Fibroblast of lung (primary cell): Measurements from ENCODE around the gene AP4E1.

Experiments
- CTCF ChIP-seq, 2 donors: IDR thresholded peaks in 1 of 2; conservative IDR thresholded peaks in 1 of 2; 1 replicate in 1 of 2; 2 replicates in 1 of 2; pipeline ENCODE4 v1.5.1; 2011 to 2012; ENCODE audit warnings: low read length in 2 of 2, control low read depth in 1 of 2, inconsistent platforms in 1 of 2, low read depth in 1 of 2, mild to moderate bottlenecking in 1 of 2
- EZH2 ChIP-seq: IDR thresholded peaks from 2 replicates; pipeline ENCODE4 v1.5.1; 2012; ENCODE audit warnings: low read length, control low read depth, mild to moderate bottlenecking; ENCODE audit errors: missing control alignments

- TF ChIP-seq CTCF (conservative IDR thresholded peaks at IDR 0.05 in 1 of 2, IDR thresholded peaks at IDR 0.05 in 1 of 2; ENCODE audit: low read depth in 1 of 2, low read length in 2 of 2) (no peak), EZH2 (no peak)
These were observed 24.9 kb downstream of the AP4E1 start for GRCh38 chr15:50933341-50933740.
